ENCODE measurements around the gene CACNA1I.

Gene CACNA1I

GRCh38 chr22:39568278-39568981, 2.1 kb upstream of the CACNA1I start:
- DNase-seq (ENCODE audit: low spot score): no peak

GRCh38 chr22:39569066-39569465, 1.5 kb upstream of the CACNA1I start:
- no peak for DNase-seq (ENCODE audit: low spot score)

- no peak for DNase-seq (ENCODE audit: low spot score)
These were observed 327 bp upstream of the CACNA1I start for GRCh38 chr22:39570226-39570625.

- no peak for DNase-seq (ENCODE audit: low spot score)
These were observed 985 bp downstream of the CACNA1I start for GRCh38 chr22:39571538-39571937.

- no peak for DNase-seq (ENCODE audit: low spot score)
These were observed 4.4 kb downstream of the CACNA1I start for GRCh38 chr22:39574779-39575551.

- DNase-seq (ENCODE audit: low spot score): no peak
These were observed 4.9 kb downstream of the CACNA1I start for GRCh38 chr22:39575552-39575825.

GRCh38 chr22:39576027-39576426, 5.5 kb downstream of the CACNA1I start:
- no peak for DNase-seq (ENCODE audit: low spot score)

GRCh38 chr22:39577366-39577765, 6.8 kb downstream of the CACNA1I start:
- DNase-seq (ENCODE audit: low spot score): no peak

- no peak for DNase-seq (ENCODE audit: low spot score)
These were observed 7.3 kb downstream of the CACNA1I start for GRCh38 chr22:39577900-39578299.

GRCh38 chr22:39580006-39580441, 9.5 kb downstream of the CACNA1I start:
- DNase-seq (ENCODE audit: low spot score): no peak

GRCh38 chr22:39580795-39581194, 10.2 kb downstream of the CACNA1I start:
- no peak for DNase-seq (ENCODE audit: low spot score)

GRCh38 chr22:39581303-39581702, 10.8 kb downstream of the CACNA1I start:
- no peak for DNase-seq (ENCODE audit: low spot score)

- no peak for DNase-seq (ENCODE audit: low spot score)
These were observed 12.6 kb downstream of the CACNA1I start for GRCh38 chr22:39583066-39583667.

GRCh38 chr22:39589875-39590274, 19.3 kb downstream of the CACNA1I start:
- DNase-seq (ENCODE audit: low spot score): no peak

GRCh38 chr22:39592081-39593065, 21.8 kb downstream of the CACNA1I start:
- no peak for DNase-seq (ENCODE audit: low spot score)

GRCh38 chr22:39593066-39593930, 22.7 kb downstream of the CACNA1I start:
- DNase-seq (ENCODE audit: low spot score): no peak

GRCh38 chr22:39593931-39594285, 23.4 kb downstream of the CACNA1I start:
- no peak for DNase-seq (ENCODE audit: low spot score)

- no peak for DNase-seq (ENCODE audit: low spot score)
These were observed 23.9 kb downstream of the CACNA1I start for GRCh38 chr22:39594411-39594810.

- DNase-seq (ENCODE audit: low spot score): no peak
These were observed 25.1 kb downstream of the CACNA1I start for GRCh38 chr22:39595622-39596172.

- no peak for DNase-seq (ENCODE audit: low spot score)
These were observed 26.0 kb downstream of the CACNA1I start for GRCh38 chr22:39596601-39597000.
